ENCODE results near the gene FUBP1. TPM values are rescaled to one million over a fixed set of nuclear protein-coding genes. Genes with fewer than 3 reads are reported as not detected.

Gene FUBP1
- total RNA-seq, 1 donor from 2014 or later: 220 TPM

DNA sequence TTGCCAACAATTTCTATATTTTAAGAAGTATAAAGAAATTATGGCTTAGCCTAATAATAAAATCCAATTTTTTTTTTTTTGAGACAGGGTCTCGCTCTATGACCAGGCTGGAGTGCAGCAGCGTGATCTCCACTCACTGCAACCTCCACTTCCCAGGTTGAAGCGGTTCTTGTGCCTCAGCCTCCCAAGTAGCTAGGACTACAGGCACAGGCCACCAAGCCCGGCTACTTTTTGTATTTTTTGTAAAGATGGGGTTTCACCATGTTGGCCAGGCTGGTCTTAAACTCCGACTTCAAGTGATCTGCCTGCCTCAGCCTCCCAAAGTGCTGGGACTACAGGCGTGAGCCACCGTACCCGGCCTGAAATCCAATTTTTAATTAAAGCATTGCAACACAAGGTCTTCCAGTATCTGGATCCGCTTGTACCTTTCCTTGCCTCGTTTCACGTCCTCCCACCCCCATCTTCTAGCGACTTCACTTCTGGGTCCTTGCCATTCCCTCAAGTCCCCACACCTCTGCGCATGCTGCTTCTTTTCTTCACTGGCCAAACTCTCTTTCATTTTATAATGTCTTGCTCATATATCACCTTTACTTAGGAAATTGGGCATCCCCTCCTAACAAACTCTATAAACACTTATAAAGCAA lies 2.3 kb downstream of the FUBP1 start:
- no peak for DNase-seq (ENCODE audit: extremely low spot score, unreplicated experiment)
- Mint-ChIP-seq H3K27me3 (no peaks in the 10 kb centered on the region), H3K4me1 (ENCODE audit: unreplicated experiment) (peaks cover 32% of the 10 kb centered on the region), H3K36me3 (peaks cover 28% of the 10 kb centered on the region), H3K9me3 (no peaks in the 10 kb centered on the region), H3K4me3 (peak overlapping the region; percentile 85), H3K27ac (peak overlapping the region; percentile 79)
- TF ChIP-seq, protein P1, sequence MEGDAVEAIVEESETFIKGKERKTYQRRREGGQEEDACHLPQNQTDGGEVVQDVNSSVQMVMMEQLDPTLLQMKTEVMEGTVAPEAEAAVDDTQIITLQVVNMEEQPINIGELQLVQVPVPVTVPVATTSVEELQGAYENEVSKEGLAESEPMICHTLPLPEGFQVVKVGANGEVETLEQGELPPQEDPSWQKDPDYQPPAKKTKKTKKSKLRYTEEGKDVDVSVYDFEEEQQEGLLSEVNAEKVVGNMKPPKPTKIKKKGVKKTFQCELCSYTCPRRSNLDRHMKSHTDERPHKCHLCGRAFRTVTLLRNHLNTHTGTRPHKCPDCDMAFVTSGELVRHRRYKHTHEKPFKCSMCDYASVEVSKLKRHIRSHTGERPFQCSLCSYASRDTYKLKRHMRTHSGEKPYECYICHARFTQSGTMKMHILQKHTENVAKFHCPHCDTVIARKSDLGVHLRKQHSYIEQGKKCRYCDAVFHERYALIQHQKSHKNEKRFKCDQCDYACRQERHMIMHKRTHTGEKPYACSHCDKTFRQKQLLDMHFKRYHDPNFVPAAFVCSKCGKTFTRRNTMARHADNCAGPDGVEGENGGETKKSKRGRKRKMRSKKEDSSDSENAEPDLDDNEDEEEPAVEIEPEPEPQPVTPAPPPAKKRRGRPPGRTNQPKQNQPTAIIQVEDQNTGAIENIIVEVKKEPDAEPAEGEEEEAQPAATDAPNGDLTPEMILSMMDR (conservative IDR thresholded peaks at IDR 0.05): no peak

DNA sequence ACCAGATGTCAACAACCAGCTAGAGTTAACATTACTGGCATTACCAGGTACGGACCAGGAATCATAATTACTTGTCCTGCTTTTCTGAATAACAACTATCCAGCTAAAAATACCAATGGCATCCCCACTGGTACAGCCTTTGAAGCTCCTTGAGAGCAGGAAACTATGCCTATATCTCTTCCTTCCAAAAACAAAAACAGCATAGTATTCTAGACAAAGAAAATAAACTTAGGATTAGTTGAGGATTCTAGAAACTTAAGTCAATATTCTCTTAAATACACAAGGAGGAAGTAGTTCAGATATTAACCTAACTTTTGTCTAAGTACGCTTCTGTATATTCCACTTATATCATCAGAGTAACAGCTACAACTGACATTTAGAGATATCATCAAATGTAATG lies 3.0 kb downstream of the FUBP1 start:
- Mint-ChIP-seq H3K27me3 (no peaks in the 10 kb centered on the region), H3K36me3 (peaks cover 33% of the 10 kb centered on the region), H3K9me3 (no peaks in the 10 kb centered on the region), H3K27ac (peak overlapping the region; percentile 79), H3K4me1 (ENCODE audit: unreplicated experiment) (peaks cover 31% of the 10 kb centered on the region), H3K4me3 (peak overlapping the region; percentile 85)
- no peak for DNase-seq (ENCODE audit: extremely low spot score, unreplicated experiment)
- TF ChIP-seq, protein P1 (conservative IDR thresholded peaks at IDR 0.05): no peak

DNA sequence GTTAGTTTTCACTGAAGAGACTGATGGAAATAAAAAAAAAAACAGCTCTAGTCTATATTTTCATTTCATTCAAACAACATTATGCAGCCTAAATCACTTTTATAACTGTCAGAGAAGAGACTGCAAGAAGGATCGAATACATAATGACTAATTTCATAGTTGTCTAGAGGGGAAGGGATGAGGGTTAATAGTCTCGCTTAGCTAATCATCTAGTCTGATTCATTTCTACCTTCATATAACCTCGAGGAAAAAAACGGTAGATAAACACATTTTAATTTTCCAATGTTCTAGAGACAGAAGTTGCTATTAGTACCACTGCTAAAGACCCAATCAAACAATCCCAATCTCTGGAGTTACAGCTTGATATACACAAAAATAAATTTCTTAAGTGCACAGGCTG lies 3.5 kb downstream of the FUBP1 start:
- Mint-ChIP-seq H3K4me3 (peak overlapping the region; percentile 85), H3K27ac (peak overlapping the region; percentile 79), H3K9me3 (no peaks in the 10 kb centered on the region), H3K36me3 (peaks cover 33% of the 10 kb centered on the region), H3K27me3 (no peaks in the 10 kb centered on the region), H3K4me1 (ENCODE audit: unreplicated experiment) (peaks cover 27% of the 10 kb centered on the region)
- TF ChIP-seq, protein P1 (conservative IDR thresholded peaks at IDR 0.05): no peak
- DNase-seq (ENCODE audit: extremely low spot score, unreplicated experiment): no peak

DNA sequence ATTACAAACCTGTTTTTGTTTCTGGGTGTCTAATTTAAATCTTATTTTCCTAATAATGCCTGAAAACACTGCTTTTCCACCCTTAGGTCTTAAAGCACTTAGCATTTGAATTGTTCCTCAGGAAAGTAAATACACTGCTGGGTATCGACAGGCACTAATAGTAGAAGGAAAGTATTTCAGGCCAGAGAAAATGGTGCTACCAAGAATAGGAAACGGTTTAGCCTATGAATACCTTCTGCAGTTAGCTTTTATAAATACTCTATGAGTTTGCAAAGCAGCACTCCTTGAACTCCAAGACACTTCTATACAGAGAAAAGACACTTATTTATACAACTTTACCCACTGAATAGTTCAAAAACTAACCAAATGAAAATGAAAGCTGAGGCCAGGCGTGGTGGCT lies 6.8 kb downstream of the FUBP1 start:
- Mint-ChIP-seq H3K27ac (no peak overlapping the region), H3K4me1 (ENCODE audit: unreplicated experiment) (peaks cover 26% of the 10 kb centered on the region), H3K36me3 (peaks cover 48% of the 10 kb centered on the region), H3K27me3 (no peaks in the 10 kb centered on the region), H3K4me3 (peak overlapping the region; percentile 17), H3K9me3 (no peaks in the 10 kb centered on the region)
- no peak for DNase-seq (ENCODE audit: extremely low spot score, unreplicated experiment)
- TF ChIP-seq, protein P1 (conservative IDR thresholded peaks at IDR 0.05): no peak

DNA sequence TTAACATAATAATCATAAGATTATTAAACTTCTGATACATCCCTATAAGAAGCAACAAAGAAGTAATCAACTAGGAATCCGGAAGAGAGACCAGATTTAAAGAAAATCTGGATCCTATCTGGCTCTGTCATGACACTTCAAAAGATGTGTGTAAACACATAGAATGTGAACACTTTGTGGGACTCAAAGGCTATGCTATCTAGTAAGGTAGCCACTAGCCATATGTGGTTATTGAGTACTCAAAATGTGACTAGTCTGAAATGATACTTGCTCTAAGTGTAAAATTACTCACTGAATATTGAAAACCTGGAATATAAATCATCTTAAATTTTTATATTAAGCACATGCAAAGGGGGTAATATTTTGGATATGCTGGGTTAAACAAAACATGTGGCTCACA lies 8.7 kb downstream of the FUBP1 start:
- TF ChIP-seq, protein P1 (conservative IDR thresholded peaks at IDR 0.05): no peak
- peaks cover 12% of the 10 kb centered on the region for H3K4me1 Mint-ChIP-seq (ENCODE audit: unreplicated experiment)
- peaks cover 41% of the 10 kb centered on the region for H3K36me3 Mint-ChIP-seq

More for the DNA sequence above, 8.7 kb downstream of the FUBP1 start:
- Mint-ChIP-seq H3K27me3 (no peaks in the 10 kb centered on the region), H3K9me3 (no peaks in the 10 kb centered on the region), H3K27ac (no peak overlapping the region), H3K4me3 (no peak overlapping the region)
- DNase-seq (ENCODE audit: extremely low spot score, unreplicated experiment): no peak

All from type B pancreatic cell (in vitro differentiated cells).